GM23248 (cell line): ENCODE data around the gene ANKRD40. TPM values are rescaled to one million over a fixed set of nuclear protein-coding genes. Genes with fewer than 3 reads are reported as not detected.
A peak's percentile ranks its signal among the peaks of the same experiment; 100 is the strongest.

Source experiments
- DNase-seq: peaks from one replicate; pipeline ENCODE4 v3.0.0-alpha.2; 2015
- H2AFZ ChIP-seq: fragments of 200-600 bp; sonication (generic); 2 replicates; pipeline ENCODE4 v1.6.1; 2016; ENCODE audit warnings: antibody characterized with exemption
- H3F3A ChIP-seq: fragments of 200-600 bp; sonication (generic); 2 replicates; pipeline ENCODE4 v1.6.1; 2016; ENCODE audit warnings: mild to moderate bottlenecking, antibody characterized with exemption, mixed run types; ENCODE audit not compliant: insufficient read depth
- H3K27ac ChIP-seq: fragments of 200-600 bp; sonication (generic); 2 replicates; pipeline ENCODE4 v1.5.1; 2016; ENCODE audit warnings: mild to moderate bottlenecking
- H3K27me3 ChIP-seq: fragments of 200-600 bp; sonication (generic); replicated peaks from 2 replicates; pipeline ENCODE4 v1.6.1; 2016; ENCODE audit warnings: mild to moderate bottlenecking; ENCODE audit not compliant: insufficient read depth
- H3K36me3 ChIP-seq: fragments of 200-600 bp; sonication (generic); 2 replicates; pipeline ENCODE4 v1.6.1; 2016; ENCODE audit warnings: low read depth, mild to moderate bottlenecking
- H3K4me1 ChIP-seq: fragments of 200-600 bp; sonication (generic); 2 replicates; pipeline ENCODE4 v1.6.1; 2016; ENCODE audit warnings: mild to moderate bottlenecking; ENCODE audit not compliant: insufficient read depth
- H3K4me2 ChIP-seq: fragments of 200-600 bp; sonication (generic); one replicate; pipeline ENCODE4 v1.6.1; 2016; ENCODE audit warnings: mild to moderate bottlenecking; ENCODE audit not compliant: unreplicated experiment
- H3K4me3 ChIP-seq: fragments of 200-600 bp; sonication (generic); 2 replicates; pipeline ENCODE4 v1.5.1; 2016; ENCODE audit warnings: mild to moderate bottlenecking
- H3K79me2 ChIP-seq: fragments of 200-600 bp; sonication (generic); 2 replicates; pipeline ENCODE4 v1.6.1; 2016; ENCODE audit warnings: mild to moderate bottlenecking; ENCODE audit not compliant: insufficient read depth
- H3K9ac ChIP-seq: fragments of 200-600 bp; sonication (generic); 2 replicates; pipeline ENCODE4 v1.6.1; 2016; ENCODE audit warnings: mild to moderate bottlenecking
- H3K9me2 ChIP-seq: fragments of 200-600 bp; sonication (generic); 2 replicates; pipeline ENCODE4 v1.6.1; 2016; ENCODE audit warnings: mixed run types, mild to moderate bottlenecking, moderate library complexity; ENCODE audit not compliant: insufficient read depth
- H3K9me3 ChIP-seq: fragments of 200-600 bp; sonication (generic); one replicate; pipeline ENCODE4 v1.6.1; 2017; ENCODE audit warnings: low read depth
- H4K20me1 ChIP-seq: fragments of 200-600 bp; sonication (generic); 2 replicates; pipeline ENCODE4 v1.6.0; 2016; ENCODE audit not compliant: insufficient read depth
- EZH2 ChIP-seq: fragments of 200-600 bp; sonication (generic); IDR thresholded peaks from 2 replicates; pipeline ENCODE4 v1.6.1; 2018; ENCODE audit warnings: antibody characterized with exemption, mild to moderate bottlenecking; ENCODE audit not compliant: insufficient read depth, poor library complexity, severe bottlenecking
- EZH2phosphoT487 ChIP-seq: fragments of 200-600 bp; sonication (generic); IDR thresholded peaks from 2 replicates; pipeline ENCODE4 v1.6.1; 2018; ENCODE audit warnings: antibody characterized with exemption, moderate library complexity, mild to moderate bottlenecking, low read depth; ENCODE audit not compliant: insufficient read depth
- WGBS, 2 experiments: methylation state at CpG; one replicate each; pipeline ENCODE4 v1.1.6; 2015 to 2017; ENCODE audit warnings: low lambda C conversion rate in 2 of 2, low coverage in 1 of 2; ENCODE audit errors: missing lambda C conversion rate in 2 of 2; 5-methylcytosine and 5-hydroxymethylcytosine counted together
- in situ Hi-C: fragments of 300-500 bp; cut with MboI; formaldehyde crosslinking; loops from 2 replicates; pipeline ENCODE4 v1.15.0; 2020
- polyA plus RNA-seq: library from polyadenylated mRNA; unstranded; fragments of >200 nt; fragmentation: Nextera tagmentation; extraction: Ambion mirVana; gene quantifications from 2 replicates; pipeline ENCODE4 v1.2.1, GENCODE V29; 2016
- total RNA-seq: library from RNA; depleted of rRNA; stranded (reverse); fragments of >200 nt; shearing (Covaris generic); gene quantifications from 2 replicates; pipeline ENCODE4 v1.2.3, GENCODE V29; 2014

The ANKRD40 gene
- total and polyA plus RNA-seq, 2 experiments from 2014 or later, result 20.2 to 36.5 TPM

DNA sequence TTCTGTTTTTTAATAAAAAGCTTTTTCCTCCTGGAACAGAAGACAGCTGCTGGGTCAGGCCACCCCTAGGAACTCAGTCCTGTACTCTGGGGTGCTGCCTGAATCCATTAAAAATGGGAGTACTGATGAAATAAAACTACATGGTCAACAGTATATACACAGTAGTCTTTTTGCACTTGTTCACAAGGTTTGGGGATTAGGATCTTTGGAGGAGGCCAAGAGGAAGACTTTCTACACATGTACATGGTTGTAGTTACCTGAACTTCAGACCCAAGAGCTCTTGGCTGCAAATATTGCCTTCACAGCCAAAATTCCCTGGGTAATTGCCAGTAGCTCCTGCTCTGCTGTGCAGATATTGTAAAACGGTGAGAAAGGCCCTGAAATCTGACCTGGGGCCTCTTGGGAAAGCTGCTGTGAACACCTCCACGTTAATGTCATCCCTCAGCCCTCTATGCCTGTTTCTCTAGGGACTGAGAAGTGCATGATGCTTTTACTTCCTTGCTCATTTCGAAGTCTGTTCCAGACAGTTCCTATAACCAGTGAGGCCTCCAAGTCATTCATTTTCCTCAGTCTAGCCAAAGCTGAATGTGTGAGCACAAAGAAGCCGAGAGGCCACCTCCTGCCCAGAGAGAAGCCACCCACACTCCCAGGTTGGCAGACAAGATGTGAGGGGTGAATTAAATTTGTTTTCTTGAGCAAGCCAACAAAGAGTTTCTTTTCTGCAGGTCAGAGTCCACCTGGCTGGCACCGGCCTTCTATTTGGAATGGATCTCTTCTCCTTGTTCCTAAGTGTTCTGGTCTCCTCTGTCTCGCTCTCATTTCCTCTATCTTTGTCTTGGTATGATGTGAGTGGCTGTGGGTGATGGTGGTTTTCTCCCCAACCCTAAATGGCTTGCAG lies 15.9 kb downstream of the ANKRD40 start:
- H3K27me3 ChIP-seq, result no peaks in the 10 kb centered on the region
- WGBS, 2 experiments, result 60% methylated on average over 6 of the region's 6 CpGs
- peak overlapping the region; percentile 18 for H3K4me2 ChIP-seq
- H2AFZ ChIP-seq, result no peak overlapping the region
- H3K36me3 ChIP-seq, result peaks cover 15% of the 10 kb centered on the region
- H3K9ac ChIP-seq, result peak overlapping the region; percentile 21; the same call in 1 of the 2 replicates
- H3K9me3 ChIP-seq, result no peaks in the 10 kb centered on the region
- H3K79me2 ChIP-seq, result no peaks in the 10 kb centered on the region
- H4K20me1 ChIP-seq, result no peaks in the 10 kb centered on the region
- no peak overlapping the region for H3K4me3 ChIP-seq
- DNase-seq, result peak; percentile 49
- peaks cover 68% of the 10 kb centered on the region for H3F3A ChIP-seq
- peaks cover 57% of the 10 kb centered on the region for H3K4me1 ChIP-seq
- TF ChIP-seq EZH2 (no peak), EZH2phosphoT487 (no peak)
- in situ Hi-C loops, result no loop called here
- H3K9me2 ChIP-seq, result no peaks in the 10 kb centered on the region
- peak overlapping the region; percentile 19 for H3K27ac ChIP-seq

- Histone ChIP-seq H3K79me2 (no peaks in the 10 kb centered on the region), H3K4me1 (peaks cover 65% of the 10 kb centered on the region), H3K9ac (no peak overlapping the region; the same call in 1 of the 2 replicates), H3K9me2 (no peaks in the 10 kb centered on the region), H3K36me3 (peaks cover 7% of the 10 kb centered on the region), H3K27ac (0 out of 2 replicates have a peak overlapping the region, but pooled peaks have one; percentile 19), H3K27me3 (no peaks in the 10 kb centered on the region), H3F3A (peaks cover 68% of the 10 kb centered on the region), H3K9me3 (no peaks in the 10 kb centered on the region), H2AFZ (no peak overlapping the region), H3K4me3 (no peak overlapping the region), H3K4me2 (no peak overlapping the region), H4K20me1 (no peaks in the 10 kb centered on the region)
- 81 to 84% methylated on average over 9 of the region's 9 CpGs for WGBS, 2 experiments
- DNase-seq, result no peak
- no peak for TF ChIP-seq EZH2phosphoT487
- TF ChIP-seq EZH2, result no peak
- in situ Hi-C loops, result no loop called here
These were observed 16.7 kb downstream of the ANKRD40 start for GRCh38 chr17:50690887-50691549.

DNA sequence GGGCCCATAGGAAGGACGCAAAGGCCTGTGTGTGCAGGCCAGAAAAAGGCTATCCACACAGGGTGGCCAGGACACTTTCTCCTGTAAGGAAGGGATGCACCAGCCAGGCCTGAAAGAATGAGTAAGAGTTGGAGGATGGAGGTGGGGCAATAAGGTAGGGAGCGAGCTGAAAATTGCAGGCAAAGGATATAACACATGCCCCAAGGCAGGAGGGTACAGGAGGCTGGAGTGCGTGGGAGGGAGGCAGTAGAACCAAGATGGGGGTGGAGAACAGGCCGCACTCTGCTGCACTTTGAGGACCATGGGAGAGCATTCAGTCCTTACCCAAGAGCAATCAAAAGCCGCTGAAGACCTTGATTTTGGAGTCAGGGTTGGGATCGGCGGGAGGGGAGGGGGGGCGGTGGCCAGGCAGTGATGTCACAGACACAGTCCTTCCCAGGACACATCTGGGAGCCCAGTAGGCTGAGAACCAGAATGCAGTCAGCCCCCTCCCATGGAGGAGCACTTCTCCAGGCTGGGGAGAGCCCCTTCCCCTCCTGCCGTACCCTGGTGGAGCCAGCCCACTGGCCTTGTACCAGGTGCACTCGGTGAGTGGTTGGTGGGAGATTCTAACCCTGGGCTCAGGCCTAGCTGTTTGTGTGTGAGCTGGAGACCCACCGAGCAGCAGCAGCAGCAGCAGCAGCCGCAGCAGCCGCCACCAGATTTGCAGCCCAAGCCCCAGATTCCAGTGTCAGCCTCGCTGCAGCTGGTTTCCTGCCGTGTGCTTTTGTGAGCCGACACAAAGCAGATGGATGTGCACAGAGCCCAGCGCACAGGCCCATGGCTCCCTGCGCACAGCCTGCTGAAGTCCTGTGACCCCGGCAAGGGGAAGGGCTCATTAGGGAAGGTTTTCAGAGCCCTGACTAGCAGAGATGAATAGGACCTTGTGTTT lies 17.5 kb downstream of the ANKRD40 start:
- in situ Hi-C loops, result no loop called here
- peaks cover 69% of the 10 kb centered on the region for H3K4me1 ChIP-seq
- no peaks in the 10 kb centered on the region for H3K9me3 ChIP-seq
- no peak overlapping the region for H3K4me2 ChIP-seq
- H3K27ac ChIP-seq, result no peak overlapping the region
- no peaks in the 10 kb centered on the region for H3K36me3 ChIP-seq
- H3K4me3 ChIP-seq, result no peak overlapping the region
- H3K9ac ChIP-seq, result no peak overlapping the region
- H3K27me3 ChIP-seq, result no peaks in the 10 kb centered on the region
- H3K79me2 ChIP-seq, result no peaks in the 10 kb centered on the region
- no peaks in the 10 kb centered on the region for H4K20me1 ChIP-seq
- DNase-seq, result no peak
- TF ChIP-seq EZH2, result no peak
- TF ChIP-seq EZH2phosphoT487, result no peak
- peaks cover 68% of the 10 kb centered on the region for H3F3A ChIP-seq
- 88 to 89% methylated on average over 15 to 18 of the region's 19 CpGs for WGBS, 2 experiments
- H3K9me2 ChIP-seq, result no peaks in the 10 kb centered on the region
- no peak overlapping the region for H2AFZ ChIP-seq

DNA sequence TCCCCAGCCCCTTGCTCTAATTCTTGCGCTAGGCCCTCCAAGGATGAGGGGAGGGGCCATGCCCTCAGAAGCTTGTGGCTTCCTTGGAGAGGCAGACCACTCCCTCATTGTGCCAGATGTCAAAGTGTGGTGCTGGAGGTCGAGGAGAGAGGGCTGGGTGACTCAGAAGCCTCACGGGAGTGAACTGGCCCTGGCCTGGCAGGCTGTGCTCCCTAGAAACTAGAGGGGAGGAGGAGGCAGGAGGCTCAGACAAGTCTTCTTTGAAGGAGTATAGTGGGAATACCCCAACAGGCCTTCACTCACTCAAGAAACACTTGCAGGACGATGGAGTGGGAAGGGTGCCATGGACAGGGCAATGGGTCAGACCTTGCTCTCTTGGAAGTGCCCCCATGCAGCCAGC lies 18.5 kb downstream of the ANKRD40 start:
- Histone ChIP-seq H3K9me3 (no peaks in the 10 kb centered on the region), H3K27me3 (no peaks in the 10 kb centered on the region), H3K4me1 (peaks cover 62% of the 10 kb centered on the region), H4K20me1 (no peaks in the 10 kb centered on the region), H3F3A (peaks cover 61% of the 10 kb centered on the region), H2AFZ (no peak overlapping the region), H3K4me2 (no peak overlapping the region), H3K79me2 (no peaks in the 10 kb centered on the region), H3K9ac (no peak overlapping the region), H3K4me3 (no peak overlapping the region), H3K36me3 (no peaks in the 10 kb centered on the region), H3K27ac (no peak overlapping the region), H3K9me2 (no peaks in the 10 kb centered on the region)
- TF ChIP-seq EZH2, result no peak
- no peak for TF ChIP-seq EZH2phosphoT487
- DNase-seq, result peak; percentile 75
- 24 to 30% methylated on average over 4 of the region's 4 CpGs for WGBS, 2 experiments
- in situ Hi-C loops, result no loop called here
